Stomach (tissue), 9 donors: ENCODE measurements around the gene FMO2. TPM values are rescaled to one million over a fixed set of nuclear protein-coding genes. Genes with fewer than 3 reads are reported as not detected.

Source experiments
- DNase-seq, 2 donors: peaks; one replicate each; pipeline versions ENCODE4 v3.0.0 to v3.0.0-alpha.2; 2013 to 2019
- H3K27ac ChIP-seq, 5 donors: fragments of 200-600 bp in 4 of 5; sonication (generic) in 4 of 5; one replicate each; pipeline ENCODE4 v1.5.1; 2013 to 2019; ENCODE audit warnings: mild to moderate bottlenecking in 1 of 5, moderate library complexity in 1 of 5
- H3K27me3 ChIP-seq, 3 donors: fragments of 200-600 bp; sonication (generic); one replicate each; pipeline ENCODE4 v1.5.1; 2017 to 2019; ENCODE audit warnings: mixed run types in 1 of 3
- H3K36me3 ChIP-seq, 4 donors: fragments of 200-600 bp; sonication (generic); 1 replicate in 3 of 4; 2 replicates in 1 of 4; pipeline ENCODE4 v1.5.1; 2016 to 2019
- H3K4me1 ChIP-seq, 4 donors: fragments of 200-600 bp; sonication (generic); one replicate each; pipeline ENCODE4 v1.5.1; 2016 to 2019
- H3K4me3 ChIP-seq, 4 donors: fragments of 200-600 bp; sonication (generic) in 3 of 4; one replicate each; pipeline ENCODE4 v1.5.1; 2016 to 2019; ENCODE audit warnings: mild to moderate bottlenecking in 1 of 4
- H3K9me3 ChIP-seq, 4 donors: fragments of 200-600 bp; sonication (generic); one replicate each; pipeline ENCODE4 v1.5.1; 2016 to 2019
- EP300 ChIP-seq: sonication (generic); formaldehyde crosslinking; IDR thresholded peaks from one replicate; pipeline ENCODE4 v1.6.1; 2017; ENCODE audit warnings: antibody characterized with exemption
- POLR2A ChIP-seq, 4 donors: fragments of 450-650 bp; IDR thresholded peaks; one replicate each; pipeline ENCODE4 v1.6.1; 2016; ENCODE audit warnings: antibody characterized with exemption in 4 of 4, control low read depth in 2 of 4, mild to moderate bottlenecking in 1 of 4, moderate library complexity in 1 of 4
- POLR2AphosphoS5 ChIP-seq, 3 donors: sonication (generic); formaldehyde crosslinking; IDR thresholded peaks; one replicate each; pipeline ENCODE4 v1.6.1; 2016; ENCODE audit warnings: antibody characterized with exemption in 3 of 3
- WGBS, 5 donors: extraction: QIAGEN DNeasy Blood & Tissue Kit in 3 of 5; methylation state at CpG; one replicate each; pipeline versions ENCODE4 v1.1.5 to v1.1.7; 2013 to 2018; 5-methylcytosine and 5-hydroxymethylcytosine counted together
- intact Hi-C: fragments of 100-400 bp; cut with DNase I; formaldehyde crosslinking; loops from one replicate; pipeline ENCODE4 v1.15.1; 2023; ENCODE audit warnings: low total_unique reads
- polyA plus RNA-seq, 3 donors: library from polyadenylated mRNA; stranded (reverse); fragments of 200-250 nt; gene quantifications; one replicate each; pipeline ENCODE4 v1.2.3, GENCODE V29; 2013
- total RNA-seq, 5 donors: library from RNA; depleted of rRNA; stranded (reverse); fragments of >200 nt; gene quantifications; one replicate each; pipeline versions ENCODE4 v1.1.0 to v1.2.3, GENCODE V29; 2014 to 2016
- TF ChIP-seq, protein P1 (sequence below), 7 experiments: fragments of 450-650 bp in 4 of 7; fragments of 200-600 bp in 3 of 7; sonication (generic) in 3 of 7; IDR thresholded peaks; one replicate each; pipeline ENCODE4 v1.5.1; 2016 to 2019; ENCODE audit warnings: antibody characterized with exemption in 7 of 7, control low read depth in 2 of 7, mild to moderate bottlenecking in 1 of 7
- donor health status: healthy with polysubstance abuse.
- donor health status: Bipolar disorder and iron deficiency.
- donor health status: healthy.

Gene FMO2
- total and polyA plus RNA-seq, 8 donors = 2.8 to 47.3 (median 5.8) TPM; not detected in 1

DNA sequence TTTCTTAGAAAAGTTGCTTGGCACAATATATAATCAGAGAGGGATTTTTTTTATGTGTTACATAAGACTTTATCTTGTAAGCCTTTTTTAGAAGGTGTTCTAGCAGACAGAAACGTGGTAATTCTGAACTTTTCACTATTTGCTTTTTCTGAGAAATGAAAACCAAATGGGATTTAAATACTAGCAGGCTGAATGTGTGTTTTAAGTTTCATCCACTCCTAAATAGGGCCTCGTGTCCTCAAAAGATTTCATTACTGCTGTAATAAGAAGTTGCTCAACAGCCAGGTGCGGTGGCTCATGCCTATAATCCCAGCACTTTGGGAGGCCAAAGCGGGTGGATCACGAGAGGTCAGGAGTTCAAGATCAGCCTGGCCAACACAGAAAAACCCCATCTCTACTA lies 44.7 kb upstream of the FMO2 start:
- H3K27me3 ChIP-seq = no peaks in the 10 kb centered on the region
- intact Hi-C loops = no loop called here
- peak overlapping the region; percentile 32 to 90 (median 84) for H3K27ac ChIP-seq
- DNase-seq = no peak
- H3K9me3 ChIP-seq = no peaks in the 10 kb centered on the region
- no peak for TF ChIP-seq POLR2A (IDR thresholded peaks at IDR 0.05)
- TF ChIP-seq POLR2AphosphoS5 (IDR thresholded peaks at IDR 0.05) = no peak
- TF ChIP-seq EP300 = no peak
- TF ChIP-seq, protein P1, sequence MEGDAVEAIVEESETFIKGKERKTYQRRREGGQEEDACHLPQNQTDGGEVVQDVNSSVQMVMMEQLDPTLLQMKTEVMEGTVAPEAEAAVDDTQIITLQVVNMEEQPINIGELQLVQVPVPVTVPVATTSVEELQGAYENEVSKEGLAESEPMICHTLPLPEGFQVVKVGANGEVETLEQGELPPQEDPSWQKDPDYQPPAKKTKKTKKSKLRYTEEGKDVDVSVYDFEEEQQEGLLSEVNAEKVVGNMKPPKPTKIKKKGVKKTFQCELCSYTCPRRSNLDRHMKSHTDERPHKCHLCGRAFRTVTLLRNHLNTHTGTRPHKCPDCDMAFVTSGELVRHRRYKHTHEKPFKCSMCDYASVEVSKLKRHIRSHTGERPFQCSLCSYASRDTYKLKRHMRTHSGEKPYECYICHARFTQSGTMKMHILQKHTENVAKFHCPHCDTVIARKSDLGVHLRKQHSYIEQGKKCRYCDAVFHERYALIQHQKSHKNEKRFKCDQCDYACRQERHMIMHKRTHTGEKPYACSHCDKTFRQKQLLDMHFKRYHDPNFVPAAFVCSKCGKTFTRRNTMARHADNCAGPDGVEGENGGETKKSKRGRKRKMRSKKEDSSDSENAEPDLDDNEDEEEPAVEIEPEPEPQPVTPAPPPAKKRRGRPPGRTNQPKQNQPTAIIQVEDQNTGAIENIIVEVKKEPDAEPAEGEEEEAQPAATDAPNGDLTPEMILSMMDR (IDR thresholded peaks at IDR 0.05) = no peak
- H3K4me1 ChIP-seq = peaks cover 24 to 69% (median 45%) of the 10 kb centered on the region in 4 donors
- H3K36me3 ChIP-seq = no peaks in the 10 kb centered on the region
- 41 to 65% (median 57%) methylated on average over 5 of the region's 5 CpGs for WGBS, 5 donors
- H3K4me3 ChIP-seq = no peak overlapping the region

DNA sequence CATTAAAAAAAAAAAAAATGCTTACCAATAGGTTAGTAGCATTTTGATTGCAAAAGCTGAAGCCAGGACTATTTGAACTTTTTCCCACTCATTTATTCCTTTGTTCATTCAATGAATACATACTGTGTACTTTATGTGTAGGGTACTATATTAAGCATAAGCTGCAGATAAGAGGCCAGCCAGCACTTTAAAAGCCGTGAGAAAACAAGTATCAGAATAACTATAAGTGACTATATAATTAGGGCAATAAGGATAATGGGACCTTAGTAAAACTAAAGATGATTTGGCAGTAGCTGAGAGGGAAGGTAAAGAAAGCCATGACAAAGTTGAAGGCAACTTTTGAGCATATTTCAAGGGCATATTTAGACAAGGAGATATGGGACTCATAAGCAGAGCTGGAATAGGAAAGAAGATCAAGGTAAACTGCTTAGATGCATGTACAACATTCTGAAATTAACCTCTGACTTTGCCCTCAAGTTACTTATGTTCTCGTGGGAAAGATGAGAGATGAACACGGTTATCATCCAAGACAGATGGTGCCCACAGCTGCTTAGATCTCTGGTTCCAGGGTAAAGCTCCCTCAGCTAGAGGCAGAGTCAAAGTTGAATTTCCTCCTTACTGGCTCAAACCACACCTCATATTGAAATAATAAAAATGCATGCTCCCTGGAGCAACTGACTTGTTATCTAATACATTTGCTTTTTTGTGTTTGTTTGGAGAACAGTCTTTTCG lies 44.0 kb upstream of the FMO2 start:
- Histone ChIP-seq H3K4me1 (peaks cover 24 to 69% (median 45%) of the 10 kb centered on the region in 4 donors), H3K27me3 (no peaks in the 10 kb centered on the region), H3K36me3 (no peaks in the 10 kb centered on the region), H3K9me3 (no peaks in the 10 kb centered on the region), H3K4me3 (no peak overlapping the region), H3K27ac (peak overlapping the region; percentile 75 to 90 (median 85))
- intact Hi-C loops = no loop called here
- no peak for DNase-seq
- TF ChIP-seq EP300 (no peak), POLR2A (IDR thresholded peaks at IDR 0.05) (no peak), POLR2AphosphoS5 (IDR thresholded peaks at IDR 0.05) (no peak)
- TF ChIP-seq, protein P1 (IDR thresholded peaks at IDR 0.05) = no peak
- 12 to 32% (median 16%) methylated on average over 4 of the region's 4 CpGs for WGBS, 5 donors

DNA sequence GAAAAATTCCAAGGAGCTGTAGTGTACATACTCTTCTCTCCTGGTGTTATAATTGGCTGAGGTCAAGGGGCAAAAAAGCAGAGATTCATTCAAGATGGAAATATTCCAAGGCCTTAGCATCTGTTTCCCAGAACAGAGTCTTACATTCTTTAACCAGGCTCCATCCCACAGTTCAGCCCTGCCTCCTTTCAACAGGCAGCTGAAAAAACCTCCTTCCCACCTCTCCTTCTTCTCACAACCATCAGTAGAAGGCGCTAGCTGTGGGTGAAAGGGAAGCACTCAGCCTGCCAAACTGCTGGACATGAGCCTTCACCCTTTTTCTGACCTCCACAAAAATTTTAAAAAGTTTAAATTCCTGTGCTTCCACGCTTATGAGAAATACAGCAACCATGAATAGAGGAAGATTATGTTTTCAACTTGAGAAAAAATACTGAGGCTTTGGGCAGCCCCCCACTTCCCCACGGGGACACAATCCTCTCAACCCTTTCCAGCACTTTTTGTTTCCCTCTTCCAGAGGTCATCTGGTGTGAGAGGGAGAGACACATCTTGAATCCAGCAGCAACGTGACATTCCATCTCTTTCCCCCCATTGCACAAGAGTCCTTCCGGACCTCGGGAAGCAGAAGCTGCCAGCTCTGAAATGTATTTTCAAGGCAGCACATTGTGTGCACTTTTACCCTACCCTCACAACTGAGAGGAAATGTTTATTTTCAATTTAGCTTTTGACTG lies 43.2 kb upstream of the FMO2 start:
- Histone ChIP-seq H3K4me1 (peaks cover 24 to 68% (median 45%) of the 10 kb centered on the region in 4 donors), H3K27ac (peak overlapping the region; percentile 58 to 90 (median 84)), H3K9me3 (no peaks in the 10 kb centered on the region), H3K36me3 (no peaks in the 10 kb centered on the region), H3K27me3 (no peaks in the 10 kb centered on the region), H3K4me3 (no peak overlapping the region)
- TF ChIP-seq POLR2AphosphoS5 (IDR thresholded peaks at IDR 0.05) = peak; percentile 48 to 88 (median 53)
- TF ChIP-seq, protein P1 (IDR thresholded peaks at IDR 0.05) = peak in 1 of 7 experiments; percentile 7
- TF ChIP-seq EP300 = peak; percentile 81
- no peak for TF ChIP-seq POLR2A (IDR thresholded peaks at IDR 0.05)
- DNase-seq = peak in 1 of 2 donors; percentile 84
- WGBS, 5 donors = 9 to 27% (median 15%) methylated on average over 6 of the region's 6 CpGs
- intact Hi-C loops = no loop called here

DNA sequence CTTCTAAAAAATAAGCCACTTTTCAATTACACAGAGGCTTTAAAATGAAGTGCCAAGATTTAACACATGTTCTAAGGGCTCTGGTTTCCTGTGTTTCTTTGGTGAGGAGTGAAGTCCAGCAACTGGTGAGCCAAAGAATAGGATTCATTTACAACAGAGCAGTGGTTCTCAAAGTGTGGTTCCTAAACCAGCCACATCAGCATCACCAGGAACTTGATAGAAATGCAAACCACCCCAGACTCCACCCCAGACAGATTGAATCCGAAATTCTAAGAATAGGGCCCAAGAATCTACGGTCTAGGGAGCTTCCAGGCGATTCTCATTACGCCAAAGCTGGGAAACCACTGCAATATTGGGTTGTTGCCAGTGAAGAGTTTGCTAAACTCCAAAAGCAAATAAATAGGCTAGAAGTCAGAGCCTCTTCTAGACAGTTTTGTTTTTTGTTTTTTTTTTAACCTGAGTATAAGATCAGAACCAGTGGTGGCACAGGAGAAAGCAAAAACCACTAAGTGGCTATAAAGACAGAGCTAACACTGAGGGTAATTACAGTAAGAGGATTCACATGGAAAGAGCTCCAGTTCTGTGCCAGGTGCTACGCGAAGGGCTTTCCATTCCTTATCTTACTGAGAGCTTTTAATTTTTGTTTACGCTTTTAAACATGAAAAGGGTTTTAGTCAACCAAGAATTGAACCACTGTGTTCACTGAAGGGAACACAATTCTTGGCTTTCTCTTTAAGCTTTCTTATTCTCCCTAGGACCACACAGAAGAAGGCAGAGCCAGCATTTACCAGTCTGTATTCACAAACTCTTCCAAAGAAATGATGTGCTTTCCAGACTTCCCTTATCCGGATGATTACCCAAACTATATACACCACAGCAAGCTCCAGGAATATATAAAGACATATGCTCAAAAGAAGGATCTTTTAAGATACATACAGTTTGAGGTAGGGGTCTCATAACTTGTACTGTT lies 42.4 kb upstream of the FMO2 start:
- peak in 1 of 2 donors; percentile 74 for DNase-seq
- 11 to 34% (median 21%) methylated on average over 8 of the region's 8 CpGs for WGBS, 5 donors
- Histone ChIP-seq H3K36me3 (no peaks in the 10 kb centered on the region), H3K9me3 (no peaks in the 10 kb centered on the region), H3K27me3 (no peaks in the 10 kb centered on the region), H3K27ac (peak overlapping the region; percentile 54 to 90 (median 84)), H3K4me3 (no peak overlapping the region), H3K4me1 (peaks cover 24 to 60% (median 43%) of the 10 kb centered on the region in 4 donors)
- intact Hi-C loops = no loop called here
- TF ChIP-seq, protein P1 (IDR thresholded peaks at IDR 0.05) = no peak
- peak in 1 of 3 donors; percentile 3 for TF ChIP-seq POLR2AphosphoS5 (IDR thresholded peaks at IDR 0.05)
